GM21825 (cell line): ENCODE data around the gene FKBP10.
A peak's percentile ranks its signal among the peaks of the same experiment; 100 is the strongest.
"Not testable (repeated sequence)": the region's sequence is repeated elsewhere in the genome, so short reads cannot be mapped to it uniquely, and the experiment has no call there.

Experiments used
- ATAC-seq: cut with Tn5 transposase; IDR thresholded peaks from one replicate; pipeline ENCODE4 v1.9.1; 2021; ENCODE audit warnings: mild to moderate bottlenecking, moderate library complexity; ENCODE audit not compliant: unreplicated experiment

Gene FKBP10

GRCh38 chr17:41837761-41838538 lies 25.1 kb downstream of the FKBP10 start, which contains the start of gene KLHL10:
Gene KLHL10, plus strand, starts transcription at chr17:41837825. Its CDS starts 108 bp downstream, at chr17:41837933.
- no peak for ATAC-seq

- ATAC-seq, result not testable (repeated sequence)
Observed at GRCh38 chr17:41839448-41839847, 26.6 kb downstream of the FKBP10 start.

- ATAC-seq, result not testable (repeated sequence)
Observed at GRCh38 chr17:41840781-41841180, 28.0 kb downstream of the FKBP10 start.

GRCh38 chr17:41844971-41845370 lies 32.2 kb downstream of the FKBP10 start:
- no peak for ATAC-seq

GRCh38 chr17:41848788-41849187 lies 36.0 kb downstream of the FKBP10 start:
- ATAC-seq, result no peak

GRCh38 chr17:41849251-41849990 lies 36.6 kb downstream of the FKBP10 start:
- no peak for ATAC-seq

GRCh38 chr17:41851382-41851781 lies 38.6 kb downstream of the FKBP10 start:
- not testable (repeated sequence) for ATAC-seq

GRCh38 chr17:41860254-41860931 lies 47.6 kb downstream of the FKBP10 start:
- no peak for ATAC-seq

- no peak for ATAC-seq
Observed at GRCh38 chr17:41863074-41863848, 50.5 kb downstream of the FKBP10 start.

- peak; percentile 15 for ATAC-seq
Observed at GRCh38 chr17:41864498-41864835, 51.7 kb downstream of the FKBP10 start.

GRCh38 chr17:41864836-41865595 lies 52.2 kb downstream of the FKBP10 start, which contains the start of gene KLHL11:
Gene KLHL11, minus strand, starts transcription at chr17:41865423. Its CDS starts 53 bp downstream, at chr17:41865370.
- peak; percentile 85 for ATAC-seq

- no peak for ATAC-seq
Observed at GRCh38 chr17:41865596-41865893, 52.7 kb downstream of the FKBP10 start.

GRCh38 chr17:41868568-41868967 lies 55.8 kb downstream of the FKBP10 start:
- no peak for ATAC-seq

GRCh38 chr17:41869426-41869825 lies 56.6 kb downstream of the FKBP10 start:
- no peak for ATAC-seq

GRCh38 chr17:41870097-41870496 lies 57.3 kb downstream of the FKBP10 start:
- ATAC-seq, result no peak

- no peak for ATAC-seq
Observed at GRCh38 chr17:41870627-41871026, 57.8 kb downstream of the FKBP10 start.

- no peak for ATAC-seq
Observed at GRCh38 chr17:41871789-41872188, 59.0 kb downstream of the FKBP10 start.
